HG03558 (cell line): Measurements from ENCODE around the gene OR10H4.
"Not testable (repeated sequence)": the region's sequence is repeated elsewhere in the genome, so short reads cannot be mapped to it uniquely, and the experiment has no call there.

ENCODE experiments used
- ATAC-seq: cut with Tn5 transposase; IDR thresholded peaks from one replicate; pipeline ENCODE4 v1.9.1; 2021; ENCODE audit warnings: moderate number of reproducible peaks; ENCODE audit not compliant: unreplicated experiment; ENCODE audit errors: extremely low read depth

OR10H4 gene

GRCh38 chr19:15948223-15949058 lies at the start of gene OR10H4:
Gene OR10H4, plus strand, starts transcription at chr19:15949008. Its CDS starts 0 bp downstream, at chr19:15949008.
- no peak for ATAC-seq

GRCh38 chr19:15899561-15899960 lies 49.2 kb upstream of the OR10H4 start:
- not testable (repeated sequence) for ATAC-seq

GRCh38 chr19:15900032-15900431 lies 48.8 kb upstream of the OR10H4 start:
- not testable (repeated sequence) for ATAC-seq

- ATAC-seq = no peak
These were observed 48.3 kb upstream of the OR10H4 start for GRCh38 chr19:15900504-15900903.

- ATAC-seq = no peak
These were observed 46.6 kb upstream of the OR10H4 start for GRCh38 chr19:15902254-15902653.

GRCh38 chr19:15902898-15903297 lies 45.9 kb upstream of the OR10H4 start:
- ATAC-seq = not testable (repeated sequence)

GRCh38 chr19:15905026-15905425 lies 43.8 kb upstream of the OR10H4 start:
- no peak for ATAC-seq

- ATAC-seq = no peak
These were observed 37.1 kb upstream of the OR10H4 start for GRCh38 chr19:15911599-15912235.

GRCh38 chr19:15913384-15913783 lies 35.4 kb upstream of the OR10H4 start:
- no peak for ATAC-seq

- no peak for ATAC-seq
These were observed 35.0 kb upstream of the OR10H4 start for GRCh38 chr19:15913830-15914229.

GRCh38 chr19:15915109-15915508 lies 33.7 kb upstream of the OR10H4 start:
- no peak for ATAC-seq

- no peak for ATAC-seq
These were observed 29.6 kb upstream of the OR10H4 start for GRCh38 chr19:15919243-15919642.

- no peak for ATAC-seq
These were observed 26.8 kb upstream of the OR10H4 start for GRCh38 chr19:15922021-15922420.

GRCh38 chr19:15923702-15924101 lies 25.1 kb upstream of the OR10H4 start:
- no peak for ATAC-seq

GRCh38 chr19:15926484-15926883 lies 22.3 kb upstream of the OR10H4 start:
- ATAC-seq = no peak

- no peak for ATAC-seq
These were observed 20.5 kb upstream of the OR10H4 start for GRCh38 chr19:15928321-15928720.

GRCh38 chr19:15933761-15934331 lies 15.0 kb upstream of the OR10H4 start:
- ATAC-seq = not testable (repeated sequence)

- ATAC-seq = no peak
These were observed 14.3 kb upstream of the OR10H4 start, which contains the start of gene CYP4F11 for GRCh38 chr19:15934332-15935078. Gene CYP4F11, minus strand, starts transcription at chr19:15934529. Its CDS starts 121 bp downstream, at chr19:15934408.

GRCh38 chr19:15935167-15935702 lies 13.6 kb upstream of the OR10H4 start:
- no peak for ATAC-seq

- no peak for ATAC-seq
These were observed 12.6 kb upstream of the OR10H4 start for GRCh38 chr19:15936173-15936572.
